CD4-positive, alpha-beta memory T cell (primary cell): Measurements from ENCODE around the gene FAM174B. TPM values are rescaled to one million over a fixed set of nuclear protein-coding genes. Genes with fewer than 3 reads are reported as not detected.

Source experiments
- CTCF ChIA-PET: fragments of 350-600 bp; sonication (Branson Sonifier 250); formaldehyde crosslinking; loops from one replicate; lab custom pipeline; 2021; ENCODE audit warnings: inconsistent platforms; ENCODE audit not compliant: partially characterized antibody; lab: Charles Lee
- POLR2A ChIA-PET: fragments of 350-600 bp; sonication (Branson Sonifier 250); formaldehyde crosslinking; loops from one replicate; lab custom pipeline; 2021; ENCODE audit not compliant: partially characterized antibody; lab: Charles Lee
- DNase-seq, 5 donors: peaks; one replicate each; pipeline versions ENCODE4 v3.0.0 to v3.0.0-alpha.2; 2020 to 2022; ENCODE audit warnings: mixed read lengths in 1 of 5
- H3K27ac ChIP-seq: one replicate; pipeline ENCODE4 v1.7.0; 2013; ENCODE audit warnings: low read depth, low read length
- H3K27me3 ChIP-seq: 2 replicates; pipeline ENCODE4 v1.7.0; 2013; ENCODE audit warnings: mild to moderate bottlenecking, low read length, moderate library complexity; ENCODE audit not compliant: insufficient read depth
- H3K36me3 ChIP-seq: 2 replicates; pipeline ENCODE4 v1.7.0; 2013; ENCODE audit warnings: mild to moderate bottlenecking, low read length, moderate library complexity; ENCODE audit not compliant: insufficient read depth
- H3K4me1 ChIP-seq: 2 replicates; pipeline ENCODE4 v1.7.0; 2013; ENCODE audit warnings: mild to moderate bottlenecking, low read length, moderate library complexity; ENCODE audit not compliant: insufficient read depth
- H3K4me3 ChIP-seq, 2 donors: one replicate each; pipeline ENCODE4 v1.7.0; 2013; ENCODE audit warnings: low read length in 2 of 2, mild to moderate bottlenecking in 1 of 2
- H3K9me3 ChIP-seq, 2 donors: one replicate each; pipeline ENCODE4 v1.7.0; 2013; ENCODE audit warnings: low read length in 2 of 2, control low read depth in 1 of 2; ENCODE audit not compliant: control insufficient read depth in 1 of 2
- H3K27ac Mint-ChIP-seq, 7 donors: one replicate each; pipeline ENCODE4 v1.8.0; 2020 to 2021; ENCODE audit warnings: mixed read lengths in 7 of 7, mild to moderate bottlenecking in 6 of 7, inconsistent platforms in 3 of 7, moderate library complexity in 3 of 7
- H3K27me3 Mint-ChIP-seq, 2 donors: one replicate each; pipeline ENCODE4 v1.8.0; 2020 to 2021; ENCODE audit warnings: mixed read lengths in 2 of 2
- H3K36me3 Mint-ChIP-seq, 2 donors: one replicate each; pipeline ENCODE4 v1.8.0; 2020 to 2021; ENCODE audit warnings: mixed read lengths in 2 of 2, inconsistent platforms in 1 of 2, mild to moderate bottlenecking in 1 of 2
- H3K4me1 Mint-ChIP-seq, 4 donors: one replicate each; pipeline ENCODE4 v1.8.0; 2020 to 2021; ENCODE audit warnings: mixed read lengths in 4 of 4, mild to moderate bottlenecking in 1 of 4
- H3K4me3 Mint-ChIP-seq, 8 donors: one replicate each; pipeline ENCODE4 v1.8.0; 2020 to 2021; ENCODE audit warnings: mixed read lengths in 8 of 8, mild to moderate bottlenecking in 7 of 8, moderate library complexity in 6 of 8, inconsistent platforms in 3 of 8
- H3K9me3 Mint-ChIP-seq, 8 donors: one replicate each; pipeline ENCODE4 v1.8.0; 2020 to 2021; ENCODE audit warnings: mixed read lengths in 8 of 8, mild to moderate bottlenecking in 5 of 8, inconsistent platforms in 3 of 8, moderate library complexity in 1 of 8
- intact Hi-C: fragments of 100-400 bp; cut with micrococcal nuclease; formaldehyde crosslinking; loops from one replicate; pipeline ENCODE4 v1.15.1; 2023
- polyA plus RNA-seq, 2 donors: library from polyadenylated mRNA; unstranded; fragments of 300-500 nt; fragmentation: Illumina TruSeq; gene quantifications; one replicate each; pipeline ENCODE4 v1.2.3, GENCODE V29; 2021
- total RNA-seq, 2 experiments: library from RNA; stranded (reverse); gene quantifications; one replicate each; pipeline ENCODE4 v1.2.3, GENCODE V29; 2021

FAM174B gene
- total and polyA plus RNA-seq, 4 experiments from 2014 or later, result 2.4 to 8.3 (median 4.9) TPM

- no peak overlapping the region for H3K4me3 ChIP-seq
- no peaks in the 10 kb centered on the region for H3K9me3 ChIP-seq
- H3K27me3 Mint-ChIP-seq, result peaks cover 6 to 11% of the 10 kb centered on the region in 2 donors
- no peaks in the 10 kb centered on the region for H3K9me3 Mint-ChIP-seq
- POLR2A ChIA-PET, result no interaction called here
- no peaks in the 10 kb centered on the region for H3K36me3 ChIP-seq
- no peak for DNase-seq
- H3K27me3 ChIP-seq, result no peaks in the 10 kb centered on the region
- H3K27ac Mint-ChIP-seq, result no peak overlapping the region
- no peak overlapping the region for H3K27ac ChIP-seq
- peaks cover 0 to 3% (median 0%) of the 10 kb centered on the region in 4 donors for H3K4me1 Mint-ChIP-seq
- intact Hi-C loops, result no loop called here
- no peaks in the 10 kb centered on the region for H3K36me3 Mint-ChIP-seq
- H3K4me1 ChIP-seq, result no peaks in the 10 kb centered on the region
- H3K4me3 Mint-ChIP-seq, result no peak overlapping the region
- CTCF ChIA-PET, result no interaction called here
Observed at GRCh38 chr15:92597548-92597947, 58.0 kb downstream of the FAM174B start.

- no peaks in the 10 kb centered on the region for H3K36me3 Mint-ChIP-seq
- CTCF ChIA-PET, result no interaction called here
- H3K27me3 Mint-ChIP-seq, result peaks cover 6 to 11% of the 10 kb centered on the region in 2 donors
- DNase-seq, result no peak
- Histone ChIP-seq H3K4me1 (no peaks in the 10 kb centered on the region), H3K4me3 (no peak overlapping the region), H3K27ac (no peak overlapping the region), H3K27me3 (no peaks in the 10 kb centered on the region), H3K9me3 (no peaks in the 10 kb centered on the region), H3K36me3 (no peaks in the 10 kb centered on the region)
- peaks cover 0 to 3% (median 0%) of the 10 kb centered on the region in 4 donors for H3K4me1 Mint-ChIP-seq
- intact Hi-C loops, result no loop called here
- no peaks in the 10 kb centered on the region for H3K9me3 Mint-ChIP-seq
- POLR2A ChIA-PET, result no interaction called here
- H3K4me3 Mint-ChIP-seq, result no peak overlapping the region
- H3K27ac Mint-ChIP-seq, result no peak overlapping the region
Observed at GRCh38 chr15:92596623-92597022, 59.0 kb downstream of the FAM174B start.

GRCh38 chr15:92595506-92596381 is 59.8 kb downstream of the FAM174B start:
- Histone ChIP-seq H3K27me3 (no peaks in the 10 kb centered on the region), H3K4me1 (no peaks in the 10 kb centered on the region), H3K4me3 (no peak overlapping the region), H3K36me3 (no peaks in the 10 kb centered on the region), H3K27ac (no peak overlapping the region), H3K9me3 (no peaks in the 10 kb centered on the region)
- peaks cover 0 to 3% (median 0%) of the 10 kb centered on the region in 4 donors for H3K4me1 Mint-ChIP-seq
- H3K27me3 Mint-ChIP-seq, result peaks cover 6 to 11% of the 10 kb centered on the region in 2 donors
- H3K27ac Mint-ChIP-seq, result no peak overlapping the region
- no peaks in the 10 kb centered on the region for H3K36me3 Mint-ChIP-seq
- intact Hi-C loops, result no loop called here
- ChIA-PET POLR2A (no interaction called here), CTCF (no interaction called here)
- no peak overlapping the region for H3K4me3 Mint-ChIP-seq
- H3K9me3 Mint-ChIP-seq, result no peaks in the 10 kb centered on the region
- DNase-seq, result no peak

GRCh38 chr15:92591275-92591674 is 64.3 kb downstream of the FAM174B start:
- POLR2A ChIA-PET, result no interaction called here
- Histone ChIP-seq H3K27me3 (no peaks in the 10 kb centered on the region), H3K4me3 (no peak overlapping the region), H3K27ac (no peak overlapping the region), H3K9me3 (no peaks in the 10 kb centered on the region), H3K36me3 (no peaks in the 10 kb centered on the region), H3K4me1 (no peaks in the 10 kb centered on the region)
- Mint-ChIP-seq H3K4me3 (no peak overlapping the region), H3K27me3 (peaks cover 3 to 4% of the 10 kb centered on the region in 2 donors), H3K4me1 (no peaks in the 10 kb centered on the region), H3K9me3 (no peaks in the 10 kb centered on the region), H3K36me3 (no peaks in the 10 kb centered on the region), H3K27ac (no peak overlapping the region)
- intact Hi-C loops, result no loop called here
- no peak for DNase-seq
- CTCF ChIA-PET, result no interaction called here

- Mint-ChIP-seq H3K36me3 (no peaks in the 10 kb centered on the region), H3K4me3 (no peak overlapping the region), H3K27me3 (peaks cover 9 to 17% of the 10 kb centered on the region in 2 donors), H3K4me1 (no peaks in the 10 kb centered on the region), H3K27ac (no peak overlapping the region), H3K9me3 (no peaks in the 10 kb centered on the region)
- no peaks in the 10 kb centered on the region for H3K36me3 ChIP-seq
- no peak overlapping the region for H3K4me3 ChIP-seq
- no peaks in the 10 kb centered on the region for H3K9me3 ChIP-seq
- ChIA-PET CTCF (no interaction called here), POLR2A (no interaction called here)
- no peak overlapping the region for H3K27ac ChIP-seq
- H3K4me1 ChIP-seq, result no peaks in the 10 kb centered on the region
- H3K27me3 ChIP-seq, result no peaks in the 10 kb centered on the region
- DNase-seq, result no peak
- intact Hi-C loops, result no loop called here
Observed at GRCh38 chr15:92586966-92587365, 68.6 kb downstream of the FAM174B start.

- H3K27ac ChIP-seq, result no peak overlapping the region
- no peak overlapping the region for H3K4me3 ChIP-seq
- H3K9me3 Mint-ChIP-seq, result no peaks in the 10 kb centered on the region
- no peaks in the 10 kb centered on the region for H3K36me3 Mint-ChIP-seq
- no peaks in the 10 kb centered on the region for H3K36me3 ChIP-seq
- H3K4me1 Mint-ChIP-seq, result no peaks in the 10 kb centered on the region
- ChIA-PET POLR2A (no interaction called here), CTCF (no interaction called here)
- intact Hi-C loops, result no loop called here
- no peak overlapping the region for H3K4me3 Mint-ChIP-seq
- H3K27ac Mint-ChIP-seq, result no peak overlapping the region
- no peak for DNase-seq
- H3K27me3 ChIP-seq, result no peaks in the 10 kb centered on the region
- H3K27me3 Mint-ChIP-seq, result peaks cover 9 to 17% of the 10 kb centered on the region in 2 donors
- H3K4me1 ChIP-seq, result no peaks in the 10 kb centered on the region
- H3K9me3 ChIP-seq, result no peaks in the 10 kb centered on the region
Observed at GRCh38 chr15:92586383-92586942, 69.1 kb downstream of the FAM174B start.

- no peak for DNase-seq
- no peak overlapping the region for H3K27ac Mint-ChIP-seq
- no peaks in the 10 kb centered on the region for H3K9me3 ChIP-seq
- no peak overlapping the region for H3K4me3 ChIP-seq
- no peaks in the 10 kb centered on the region for H3K27me3 ChIP-seq
- no peak overlapping the region for H3K4me3 Mint-ChIP-seq
- H3K27me3 Mint-ChIP-seq, result peaks cover 14 to 17% of the 10 kb centered on the region in 2 donors
- no peak overlapping the region for H3K27ac ChIP-seq
- no peaks in the 10 kb centered on the region for H3K36me3 ChIP-seq
- no peaks in the 10 kb centered on the region for H3K9me3 Mint-ChIP-seq
- no peaks in the 10 kb centered on the region for H3K36me3 Mint-ChIP-seq
- H3K4me1 ChIP-seq, result no peaks in the 10 kb centered on the region
- intact Hi-C loops, result no loop called here
- H3K4me1 Mint-ChIP-seq, result no peaks in the 10 kb centered on the region
- POLR2A ChIA-PET, result no interaction called here
- CTCF ChIA-PET, result no interaction called here
Observed at GRCh38 chr15:92584105-92584504, 71.5 kb downstream of the FAM174B start.
